Keratinocyte (primary cell): ENCODE results near the gene NCF4. TPM values are rescaled to one million over a fixed set of nuclear protein-coding genes. Genes with fewer than 3 reads are reported as not detected.

Experiments used
- DNase-seq: peaks from one replicate; pipeline ENCODE4 v3.0.0-alpha.2; 2011; ENCODE audit warnings: low read depth, missing footprints, low spot score
- FAIRE-seq: peaks from 2 replicates; lab custom pipeline; 2011; peaks lifted over from hg19 to GRCh38; lab: Jason Lieb, UNC
- H2AFZ ChIP-seq: 2 replicates; pipeline ENCODE4 v1.6.0; 2012; ENCODE audit warnings: low read length, control low read depth, inconsistent platforms; ENCODE audit not compliant: control insufficient read depth
- H3K27ac ChIP-seq: 2 replicates; pipeline ENCODE4 v1.5.1; 2011; ENCODE audit warnings: low read length; ENCODE audit not compliant: control insufficient read depth, insufficient read depth
- H3K27me3 ChIP-seq: 3 replicates; pipeline ENCODE4 v1.6.0; 2011; ENCODE audit warnings: low read length; ENCODE audit not compliant: control insufficient read depth, insufficient read depth; ENCODE audit errors: extremely low read depth
- H3K36me3 ChIP-seq, 2 experiments: 2 replicates in 1 of 2; 3 replicates in 1 of 2; pipeline ENCODE4 v1.5.1; 2011; ENCODE audit warnings: low read length in 2 of 2, mild to moderate bottlenecking in 1 of 2; ENCODE audit not compliant: control insufficient read depth in 2 of 2, insufficient read depth in 2 of 2; ENCODE audit errors: extremely low read depth in 1 of 2
- H3K4me1 ChIP-seq: 3 replicates; pipeline ENCODE4 v1.5.1; 2011; ENCODE audit warnings: low read length; ENCODE audit not compliant: control insufficient read depth, insufficient read depth; ENCODE audit errors: extremely low read depth
- H3K4me2 ChIP-seq: 3 replicates; pipeline ENCODE4 v1.6.0; 2011; ENCODE audit warnings: low read depth, low read length; ENCODE audit not compliant: control insufficient read depth, insufficient read depth; ENCODE audit errors: extremely low read depth
- H3K4me3 ChIP-seq, 3 experiments: fragments of 200-600 bp in 1 of 3; sonication (generic) in 1 of 3; 2 replicates in 2 of 3; 3 replicates in 1 of 3; pipeline ENCODE4 v1.5.1; 2011 to 2016; ENCODE audit warnings: low read length in 3 of 3, mild to moderate bottlenecking in 3 of 3, control low read depth in 2 of 3, inconsistent platforms in 1 of 3, low read depth in 1 of 3, mixed read lengths in 1 of 3, mixed run types in 1 of 3, moderate library complexity in 1 of 3; ENCODE audit not compliant: control insufficient read depth in 2 of 3, insufficient read depth in 2 of 3; ENCODE audit errors: extremely low read depth in 1 of 3
- H3K79me2 ChIP-seq: 2 replicates; pipeline ENCODE4 v1.6.0; 2012; ENCODE audit warnings: low read length; ENCODE audit not compliant: control insufficient read depth, insufficient read depth
- H3K9ac ChIP-seq: 3 replicates; pipeline ENCODE4 v1.6.0; 2011; ENCODE audit warnings: low read length; ENCODE audit not compliant: control insufficient read depth, insufficient read depth; ENCODE audit errors: extremely low read depth
- H3K9me1 ChIP-seq: 3 replicates; pipeline ENCODE4 v1.6.0; 2011; ENCODE audit warnings: low read length; ENCODE audit not compliant: control insufficient read depth, insufficient read depth; ENCODE audit errors: extremely low read depth
- H3K9me3 ChIP-seq: 2 replicates; pipeline ENCODE4 v1.5.1; 2012; ENCODE audit warnings: low read depth, low read length; ENCODE audit not compliant: control insufficient read depth
- H4K20me1 ChIP-seq: 3 replicates; pipeline ENCODE4 v1.6.0; 2011; ENCODE audit warnings: low read length; ENCODE audit not compliant: control insufficient read depth, insufficient read depth; ENCODE audit errors: extremely low read depth
- CTCF ChIP-seq, 3 experiments: IDR thresholded peaks in 1 of 3; conservative IDR thresholded peaks in 1 of 3; optimal IDR thresholded peaks in 1 of 3; 2 replicates in 2 of 3; 3 replicates in 1 of 3; pipeline versions ENCODE3 to v1.5.1; 2011; ENCODE audit warnings: low read length in 3 of 3, mild to moderate bottlenecking in 3 of 3, moderate library complexity in 2 of 3, control low read depth in 1 of 3, inconsistent platforms in 1 of 3; ENCODE audit not compliant: insufficient read depth in 2 of 3; ENCODE audit errors: extremely low read depth in 1 of 3
- EZH2 ChIP-seq: IDR thresholded peaks from one replicate; pipeline ENCODE4 v1.6.1; 2012; ENCODE audit warnings: inconsistent platforms, mild to moderate bottlenecking, low read length, moderate library complexity
- dilution Hi-C: fragments of 300-500 bp; cut with MboI; formaldehyde crosslinking; loops from one replicate; pipeline ENCODE4 v1.7.0; 2020; ENCODE audit warnings: low sequenced_read_pairs; ENCODE audit not compliant: extremely low pct_ligation_motif_present
- polyA plus RNA-seq, 5 experiments: library from polyadenylated mRNA; depleted of rRNA in 3 of 5; stranded (reverse) in 3 of 5; stranded (forward) in 1 of 5; unstranded in 1 of 5; fragments of >200 nt; gene quantifications; 1 replicate in 1 of 5; 2 replicates in 3 of 5; 3 replicates in 1 of 5; pipeline versions ENCODE4 v1.2.1 to v1.2.3, GENCODE V29; 2011 to 2012; ENCODE audit warnings: missing spikeins in 2 of 5, low read depth in 1 of 5, low replicate concordance in 1 of 5

NCF4 gene
- polyA plus RNA-seq, 1 donor (not counting 4 experiments of a cell fraction or from before 2014, with no cell fraction given) = 0.42 TPM

DNA sequence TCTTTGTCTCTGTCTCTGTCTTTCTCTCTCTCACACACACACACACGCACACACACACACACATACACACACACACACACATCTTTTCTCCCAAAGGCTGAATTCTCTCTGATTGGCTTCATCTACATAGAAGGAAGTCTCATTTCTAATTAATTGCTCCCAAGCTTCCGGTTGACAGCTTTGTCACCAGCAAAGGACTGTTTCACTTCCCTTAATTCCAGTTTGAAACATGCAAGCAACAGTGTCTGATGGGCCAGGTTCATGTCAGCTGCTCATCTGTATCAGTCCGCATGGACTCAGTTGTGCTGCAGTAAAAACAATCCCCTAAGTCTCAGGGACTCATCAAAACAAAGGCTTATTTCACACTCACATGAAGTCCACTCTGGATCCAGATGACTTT, 27.7 kb upstream of the NCF4 start:
- TF ChIP-seq CTCF (optimal IDR thresholded peaks at IDR 0.05 in 1 of 3, IDR thresholded peaks at IDR 0.05 in 1 of 3, conservative IDR thresholded peaks at IDR 0.05 in 1 of 3; ENCODE audit: extremely low read depth in 1 of 3, insufficient read depth in 2 of 3, low read length in 3 of 3) (no peak), EZH2 (no peak)
- Histone ChIP-seq H3K9me1 (no peaks in the 10 kb centered on the region), H3K9ac (no peak overlapping the region), H3K27ac (no peak overlapping the region), H3K79me2 (no peaks in the 10 kb centered on the region), H3K4me3 (no peak overlapping the region), H3K4me1 (no peaks in the 10 kb centered on the region), H3K9me3 (peaks cover 2% of the 10 kb centered on the region), H4K20me1 (no peaks in the 10 kb centered on the region), H3K36me3 (no peaks in the 10 kb centered on the region), H3K27me3 (no peaks in the 10 kb centered on the region), H3K4me2 (no peak overlapping the region), H2AFZ (no peak overlapping the region)
- dilution Hi-C loops = loop anchor here (10.0 kb wide), 1 partner anchor 58 kb away; the partner anchor contains the start of gene IFT27
- DNase-seq (no peak), FAIRE-seq (no peak)

- Histone ChIP-seq H3K9me1 (no peaks in the 10 kb centered on the region), H3K4me1 (peaks cover 2% of the 10 kb centered on the region), H3K27me3 (no peaks in the 10 kb centered on the region), H3K9me3 (peaks cover 5% of the 10 kb centered on the region), H3K4me2 (no peak overlapping the region), H3K79me2 (no peaks in the 10 kb centered on the region), H3K36me3 (no peaks in the 10 kb centered on the region), H3K27ac (no peak overlapping the region), H2AFZ (no peak overlapping the region), H3K9ac (no peak overlapping the region), H3K4me3 (no peak overlapping the region), H4K20me1 (no peaks in the 10 kb centered on the region)
- no peak for DNase-seq
- no peak for FAIRE-seq
- no peak for TF ChIP-seq CTCF (optimal IDR thresholded peaks at IDR 0.05 in 1 of 3, IDR thresholded peaks at IDR 0.05 in 1 of 3, conservative IDR thresholded peaks at IDR 0.05 in 1 of 3; ENCODE audit: extremely low read depth in 1 of 3, insufficient read depth in 2 of 3, low read length in 3 of 3)
- no peak for TF ChIP-seq EZH2
- dilution Hi-C loops = loop anchor here (10.0 kb wide), 1 partner anchor 61 kb away; the partner anchor contains the start of gene IFT27
Observed at GRCh38 chr22:36835903-36836302, 24.9 kb upstream of the NCF4 start.
